DND-41 (cell line): Measurements from ENCODE around the gene SEMA3B.

Experiments
- ATAC-seq: fragments of 200-7000 bp; cut with Tn5 transposase; 3 replicates; pipeline ENCODE4 v1.9.1; 2021; ENCODE audit warnings: low read depth; ENCODE audit not compliant: insufficient read depth
- DNase-seq: peaks from one replicate; pipeline ENCODE4 v3.0.0-alpha.2; 2020
- H2AFZ ChIP-seq: 2 replicates; pipeline ENCODE4 v1.6.0; 2012; ENCODE audit warnings: low read depth, low read length
- H3K27ac ChIP-seq: 2 replicates; pipeline ENCODE4 v1.5.1; 2012; ENCODE audit warnings: low read length, inconsistent platforms
- H3K27me3 ChIP-seq: fragments of 200-600 bp; sonication (generic); 2 replicates; pipeline ENCODE4 v1.6.0; 2012; ENCODE audit warnings: low read length, mild to moderate bottlenecking, inconsistent platforms; ENCODE audit not compliant: insufficient read depth, poor library complexity
- H3K36me3 ChIP-seq: 2 replicates; pipeline ENCODE4 v1.5.1; 2012; ENCODE audit warnings: low read length, inconsistent platforms; ENCODE audit not compliant: insufficient read depth
- H3K4me1 ChIP-seq: 2 replicates; pipeline ENCODE4 v1.5.1; 2012; ENCODE audit warnings: mild to moderate bottlenecking, low read length; ENCODE audit not compliant: insufficient read depth
- H3K4me2 ChIP-seq: 2 replicates; pipeline ENCODE4 v1.6.0; 2012; ENCODE audit warnings: mild to moderate bottlenecking, moderate library complexity, low read length, inconsistent platforms; ENCODE audit not compliant: insufficient read depth
- H3K4me3 ChIP-seq, 2 experiments: fragments of 200-600 bp in 1 of 2; shearing (Covaris generic) in 1 of 2; 2 replicates each; pipeline ENCODE4 v1.5.1; 2012 to 2016; ENCODE audit warnings: inconsistent platforms in 2 of 2, low read length in 2 of 2, mild to moderate bottlenecking in 2 of 2, low read depth in 1 of 2, moderate library complexity in 1 of 2
- H3K79me2 ChIP-seq: 2 replicates; pipeline ENCODE4 v1.6.0; 2012; ENCODE audit warnings: low read length, inconsistent platforms; ENCODE audit not compliant: insufficient read depth
- H3K9ac ChIP-seq: 2 replicates; pipeline ENCODE4 v1.6.0; 2012; ENCODE audit warnings: low read depth, mild to moderate bottlenecking, inconsistent platforms, low read length, moderate library complexity
- H3K9me3 ChIP-seq: 2 replicates; pipeline ENCODE4 v1.5.1; 2012; ENCODE audit warnings: low read length, moderate library complexity, mild to moderate bottlenecking, inconsistent platforms; ENCODE audit not compliant: insufficient read depth, severe bottlenecking
- H4K20me1 ChIP-seq: 2 replicates; pipeline ENCODE4 v1.6.0; 2012; ENCODE audit warnings: low read length; ENCODE audit not compliant: insufficient read depth
- CTCF ChIP-seq: IDR thresholded peaks from 2 replicates; pipeline ENCODE4 v1.5.1; 2012; ENCODE audit warnings: borderline replicate concordance, low read length, moderate library complexity, mild to moderate bottlenecking; ENCODE audit not compliant: poor library complexity, severe bottlenecking; ENCODE audit errors: extremely low read depth
- EZH2 ChIP-seq: IDR thresholded peaks from 3 replicates; pipeline ENCODE4 v1.6.1; 2012; ENCODE audit warnings: borderline replicate concordance, low read depth, mild to moderate bottlenecking, moderate library complexity, low read length, inconsistent platforms; ENCODE audit not compliant: severe bottlenecking

Gene SEMA3B

GRCh38 chr3:50236484-50237132 is 32.3 kb upstream of the SEMA3B start:
- H3K4me3 ChIP-seq = peak overlapping the region; percentile 66 to 91
- TF ChIP-seq EZH2 (no peak), CTCF (no peak)
- peak; percentile 17 for DNase-seq
- H3K4me2 ChIP-seq = peak overlapping the region; percentile 87
- peaks cover 44% of the 10 kb centered on the region for H4K20me1 ChIP-seq
- peaks cover 42% of the 10 kb centered on the region for H3K4me1 ChIP-seq
- no peaks in the 10 kb centered on the region for H3K9me3 ChIP-seq
- peaks cover 33% of the 10 kb centered on the region for H3K36me3 ChIP-seq
- no peak for ATAC-seq
- H3K79me2 ChIP-seq = peaks cover 60% of the 10 kb centered on the region
- H3K27ac ChIP-seq = peak overlapping the region; percentile 89
- H3K9ac ChIP-seq = peak overlapping the region; percentile 79
- H3K27me3 ChIP-seq = no peaks in the 10 kb centered on the region
- H2AFZ ChIP-seq = peak overlapping the region; percentile 30; the same call in 1 of the 2 replicates

- TF ChIP-seq CTCF = no peak
- TF ChIP-seq EZH2 = no peak
- peak overlapping the region; percentile 87 for H3K4me2 ChIP-seq
- peaks cover 39% of the 10 kb centered on the region for H3K36me3 ChIP-seq
- peaks cover 66% of the 10 kb centered on the region for H3K79me2 ChIP-seq
- peak overlapping the region; percentile 79 for H3K9ac ChIP-seq
- peak; percentile 57 for DNase-seq
- no peaks in the 10 kb centered on the region for H3K27me3 ChIP-seq
- no peaks in the 10 kb centered on the region for H3K9me3 ChIP-seq
- no peak for ATAC-seq
- H4K20me1 ChIP-seq = peaks cover 49% of the 10 kb centered on the region
- peak overlapping the region; percentile 89 for H3K27ac ChIP-seq
- peak overlapping the region; percentile 66 to 91 for H3K4me3 ChIP-seq
- H3K4me1 ChIP-seq = peaks cover 46% of the 10 kb centered on the region
- peak overlapping the region; percentile 68 for H2AFZ ChIP-seq
Observed at GRCh38 chr3:50237133-50237651, 31.8 kb upstream of the SEMA3B start.

GRCh38 chr3:50237754-50238548 is 31.0 kb upstream of the SEMA3B start:
- no peak for TF ChIP-seq CTCF
- TF ChIP-seq EZH2 = no peak
- H3K4me1 ChIP-seq = peaks cover 48% of the 10 kb centered on the region

More at GRCh38 chr3:50237754-50238548, 31.0 kb upstream of the SEMA3B start:
- Histone ChIP-seq H3K36me3 (peaks cover 45% of the 10 kb centered on the region), H3K4me3 (peak overlapping the region; percentile 66 to 91), H3K27me3 (no peaks in the 10 kb centered on the region), H3K9me3 (no peaks in the 10 kb centered on the region), H3K4me2 (peak overlapping the region; percentile 87), H4K20me1 (peaks cover 57% of the 10 kb centered on the region), H3K9ac (peak overlapping the region; percentile 79), H3K79me2 (peaks cover 74% of the 10 kb centered on the region), H3K27ac (peak overlapping the region; percentile 89), H2AFZ (peak overlapping the region; percentile 68)
- ATAC-seq (peak; percentile 69), DNase-seq (peak; percentile 92)
